Measurements from ENCODE around the gene VGLL3. TPM values are rescaled to one million over a fixed set of nuclear protein-coding genes. Genes with fewer than 3 reads are reported as not detected.

The VGLL3 gene
- total and polyA plus RNA-seq, 2 experiments from 2014 or later: 1.4 to 7.3 TPM

- no peak overlapping the region for H3K4me3 Mint-ChIP-seq
- TF ChIP-seq EZH2 (IDR thresholded peaks at IDR 0.05; ENCODE audit: low read depth, unreplicated experiment): no peak
- TF ChIP-seq ZNF331 (CRISPR knock-in tag; IDR thresholded peaks at IDR 0.05; ENCODE audit: low read depth): no peak
- no peak for TF ChIP-seq POLR2AphosphoS5 (IDR thresholded peaks at IDR 0.05; ENCODE audit: low read depth)
- TF ChIP-seq ETS1 (IDR thresholded peaks at IDR 0.05): no peak
- no peak for TF ChIP-seq EZH2phosphoT487 (IDR thresholded peaks at IDR 0.05; ENCODE audit: unreplicated experiment)
- TF ChIP-seq JUNB (IDR thresholded peaks at IDR 0.05; ENCODE audit: unreplicated experiment): no peak
- TF ChIP-seq CTCF (conservative IDR thresholded peaks at IDR 0.05; ENCODE audit: low read depth in 2 of 2): no peak
- TF ChIP-seq REST (IDR thresholded peaks at IDR 0.05; ENCODE audit: unreplicated experiment): no peak
- no peak for TF ChIP-seq CREB1 (CRISPR knock-in tag; IDR thresholded peaks at IDR 0.05; ENCODE audit: low read depth)
- TF ChIP-seq NANOG (IDR thresholded peaks at IDR 0.05; ENCODE audit: borderline replicate concordance): no peak
- Histone ChIP-seq H3K27ac (ENCODE audit: low read depth) (no peak overlapping the region), H3K9me2 (ENCODE audit: insufficient read depth) (no peaks in the 10 kb centered on the region), H3K4me3 (no peak overlapping the region), H4K20me1 (replicated peaks; ENCODE audit: insufficient read depth) (no peaks in the 10 kb centered on the region), H3K36me3 (ENCODE audit: insufficient read depth) (no peaks in the 10 kb centered on the region), H3F3A (replicated peaks; ENCODE audit: low read depth) (no peaks in the 10 kb centered on the region), H3K79me2 (replicated peaks; ENCODE audit: insufficient read depth) (no peaks in the 10 kb centered on the region), H3K4me1 (ENCODE audit: insufficient read depth) (no peaks in the 10 kb centered on the region), H3K27me3 (ENCODE audit: insufficient read depth) (no peaks in the 10 kb centered on the region), H2AFZ (no peak overlapping the region), H3K4me2 (no peak overlapping the region)
- H3K36me3 Mint-ChIP-seq (ENCODE audit: low read depth): no peaks in the 10 kb centered on the region
- DNase-seq (ENCODE audit: low spot score): no peak
- peaks cover 4% of the 10 kb centered on the region for H3K27me3 Mint-ChIP-seq (ENCODE audit: insufficient read depth, low read depth, poor library complexity)
- no peaks in the 10 kb centered on the region for H3K9me3 Mint-ChIP-seq
- 0 out of 3 replicates have a peak, but pooled peaks cover 4% of the 10 kb centered on the region for H3K4me1 Mint-ChIP-seq
- H3K27ac Mint-ChIP-seq: no peak overlapping the region
- ATAC-seq: no peak
Measured at GRCh38 chr3:86913160-86913559, 77.8 kb downstream of the VGLL3 start.

Data from GM23338 (cell line).